ENCODE data around the gene CEMIP2.

The CEMIP2 gene

DNA sequence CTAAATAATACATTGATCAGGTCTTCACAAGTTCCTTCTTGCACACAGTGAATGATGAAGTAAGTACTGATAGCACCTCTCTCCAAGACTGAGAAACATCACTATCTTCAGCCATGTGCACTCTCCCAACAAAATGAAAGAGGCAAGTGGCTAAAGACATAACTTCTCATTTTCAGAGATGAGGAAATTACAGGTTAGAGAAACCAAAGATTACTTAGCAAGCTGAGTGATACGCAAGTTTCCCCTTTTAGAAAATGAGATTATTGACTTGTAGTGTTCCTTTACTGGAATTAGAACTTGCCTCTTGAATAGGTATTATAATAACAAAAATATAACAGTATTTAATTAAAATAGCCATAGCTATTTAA lies 21.6 kb downstream of the CEMIP2 start:
- no peak for DNase-seq

GRCh38 chr9:71746023-71746757 lies 22.1 kb downstream of the CEMIP2 start:
- DNase-seq, result no peak

DNA sequence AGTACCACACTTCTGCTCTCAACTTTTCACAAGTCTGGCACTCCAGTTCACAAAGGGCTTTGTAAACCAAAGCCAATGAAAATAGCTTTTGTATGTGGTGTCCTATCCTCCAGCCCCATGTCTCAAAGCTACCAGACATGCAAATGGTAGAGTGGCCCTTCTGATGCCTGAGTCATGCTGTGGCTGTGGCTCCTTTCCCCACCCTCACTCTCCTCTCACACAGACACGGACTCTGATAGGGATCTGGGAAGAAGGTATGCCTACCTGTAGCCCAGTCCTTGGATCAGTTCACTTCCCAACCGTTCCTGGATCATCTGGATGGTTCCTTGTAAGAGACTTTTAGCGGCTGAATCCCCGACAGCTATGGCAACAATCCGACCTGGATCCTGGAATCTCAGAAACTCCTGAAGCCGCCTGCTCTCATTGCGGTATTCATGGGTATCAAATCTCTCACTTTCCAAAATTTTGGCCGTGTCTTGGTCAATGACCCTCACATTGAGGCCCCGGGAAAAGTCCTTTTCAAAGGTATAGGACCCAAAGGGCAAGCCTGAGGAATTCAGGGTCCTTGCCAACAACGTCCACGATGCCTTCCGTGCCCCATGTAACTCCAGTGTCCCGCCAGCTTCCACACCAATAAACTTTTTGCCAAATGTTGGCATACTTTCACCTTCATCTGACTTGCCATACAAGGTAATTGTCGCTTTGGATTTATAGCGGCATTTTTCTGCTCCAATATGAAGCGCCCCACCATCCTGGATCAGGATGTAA lies 23.4 kb downstream of the CEMIP2 start:
- no peak for DNase-seq

- DNase-seq, result no peak
These were observed 24.4 kb downstream of the CEMIP2 start for GRCh38 chr9:71743882-71744281.

- DNase-seq, result no peak
These were observed 25.1 kb downstream of the CEMIP2 start for GRCh38 chr9:71743217-71743705.

DNA sequence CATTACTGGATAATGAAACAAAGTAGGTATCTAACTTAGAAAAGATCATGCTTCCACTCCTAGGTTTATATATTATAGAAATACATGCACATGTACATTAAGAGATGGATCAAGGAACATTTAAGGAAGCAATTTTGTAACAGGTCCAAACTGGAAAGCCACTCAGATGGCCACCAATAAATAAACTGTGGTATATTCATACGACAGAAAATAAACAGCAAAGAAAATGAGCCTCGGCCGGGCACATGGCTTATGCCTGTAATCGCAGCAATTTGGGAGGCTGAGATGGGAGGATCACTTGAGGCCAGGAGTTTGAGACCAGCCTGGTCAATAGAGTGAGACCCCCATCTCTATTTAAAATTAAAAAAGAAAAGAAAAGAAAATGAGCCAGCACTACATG lies 25.6 kb downstream of the CEMIP2 start:
- DNase-seq, result no peak

- DNase-seq, result no peak
These were observed 26.2 kb downstream of the CEMIP2 start for GRCh38 chr9:71741926-71742648.

DNA sequence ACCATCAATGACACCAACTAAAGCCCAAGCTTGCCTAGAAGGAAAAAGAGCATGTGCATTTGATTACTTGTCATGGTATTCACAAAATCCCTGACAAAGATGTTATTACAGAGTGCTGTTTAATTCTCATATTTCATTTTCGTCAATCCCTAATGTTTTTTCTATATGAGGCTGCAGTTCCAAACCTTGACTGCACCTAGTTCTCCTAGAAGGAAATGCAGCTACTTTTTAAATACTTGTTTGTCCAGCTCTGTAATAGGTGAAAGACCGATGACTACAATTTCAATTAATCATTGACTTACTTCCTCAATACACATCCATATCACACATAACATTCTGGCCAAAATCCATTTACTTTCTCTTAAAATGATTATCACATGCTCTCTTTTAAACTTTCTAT lies 28.1 kb downstream of the CEMIP2 start:
- DNase-seq, result no peak

- no peak for DNase-seq
These were observed 30.9 kb downstream of the CEMIP2 start for GRCh38 chr9:71737455-71737854.

- DNase-seq, result no peak
These were observed 32.1 kb downstream of the CEMIP2 start for GRCh38 chr9:71736236-71736635.

DNA sequence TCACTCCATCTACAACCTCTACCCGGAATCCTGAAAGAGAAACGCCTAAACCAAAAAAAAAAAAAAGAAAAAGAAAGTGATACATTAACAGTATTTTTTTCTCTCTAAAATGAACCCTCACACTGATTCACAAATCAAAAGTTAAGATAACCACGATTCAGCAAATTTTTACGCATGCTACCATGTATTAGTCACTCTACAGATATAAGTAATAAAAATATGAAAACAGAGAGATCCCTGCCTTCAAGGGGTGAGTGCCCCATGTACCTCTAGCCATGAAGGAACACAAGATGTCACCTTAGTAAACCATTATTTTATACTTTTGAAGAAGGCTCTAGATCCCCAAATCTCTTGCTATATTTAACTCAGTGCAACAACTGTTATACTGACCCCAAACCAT lies 33.4 kb downstream of the CEMIP2 start:
- no peak for DNase-seq

- DNase-seq, result no peak
These were observed 35.1 kb downstream of the CEMIP2 start for GRCh38 chr9:71733176-71733575.

DNA sequence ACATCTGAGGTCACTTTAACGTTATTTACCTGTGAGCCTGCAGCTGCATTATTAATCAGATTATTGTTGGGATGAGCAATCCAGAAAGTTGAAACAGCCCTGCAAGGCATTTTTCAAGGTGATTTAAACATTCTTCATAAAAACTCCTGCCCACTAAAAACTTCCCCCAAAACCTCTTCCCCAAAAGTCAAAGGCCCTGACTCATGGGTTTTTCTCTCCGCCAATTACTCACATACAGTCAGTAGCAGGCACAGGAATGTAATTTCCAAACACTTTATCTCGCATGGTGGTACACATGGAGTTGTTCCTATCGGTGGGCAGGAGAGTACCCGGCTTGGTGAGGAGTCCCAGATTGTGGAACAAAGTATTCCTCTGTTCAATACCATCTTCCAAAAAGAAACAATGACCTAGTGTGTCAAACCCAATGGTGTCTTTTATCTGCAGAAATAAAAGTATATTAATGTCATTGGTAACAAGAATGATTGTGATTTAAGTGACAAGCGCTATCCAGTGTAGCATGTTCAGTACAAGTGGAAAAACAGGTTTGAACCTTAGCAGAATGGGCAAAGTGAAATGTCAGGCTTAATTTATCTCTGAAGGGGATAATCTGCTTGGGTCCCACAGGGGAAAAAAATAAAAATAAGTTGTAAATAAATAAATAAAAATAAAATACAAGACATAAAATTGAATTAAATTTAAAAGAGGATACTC lies 38.3 kb downstream of the CEMIP2 start:
- no peak for DNase-seq

DNA sequence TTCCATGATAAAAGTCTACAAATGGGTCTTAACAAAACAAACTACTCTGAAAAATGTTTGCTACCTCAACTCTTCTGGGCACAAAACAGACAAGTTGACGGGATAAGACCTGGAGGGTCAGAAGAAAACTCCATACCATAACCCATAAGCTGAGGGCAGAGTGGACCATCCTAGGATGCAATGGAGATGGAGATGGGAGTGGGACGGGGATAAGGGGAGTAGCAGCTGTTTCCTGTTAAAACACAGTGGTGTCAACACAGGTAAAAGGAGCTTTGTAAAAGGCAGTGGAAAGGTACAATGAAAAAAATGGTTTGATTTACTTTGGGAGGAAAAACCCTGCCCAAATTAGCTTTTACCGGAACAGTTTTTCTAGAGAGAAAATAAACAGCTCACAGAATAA lies 41.6 kb downstream of the CEMIP2 start:
- no peak for DNase-seq

- no peak for DNase-seq
These were observed 42.5 kb downstream of the CEMIP2 start for GRCh38 chr9:71725590-71726338.

DNA sequence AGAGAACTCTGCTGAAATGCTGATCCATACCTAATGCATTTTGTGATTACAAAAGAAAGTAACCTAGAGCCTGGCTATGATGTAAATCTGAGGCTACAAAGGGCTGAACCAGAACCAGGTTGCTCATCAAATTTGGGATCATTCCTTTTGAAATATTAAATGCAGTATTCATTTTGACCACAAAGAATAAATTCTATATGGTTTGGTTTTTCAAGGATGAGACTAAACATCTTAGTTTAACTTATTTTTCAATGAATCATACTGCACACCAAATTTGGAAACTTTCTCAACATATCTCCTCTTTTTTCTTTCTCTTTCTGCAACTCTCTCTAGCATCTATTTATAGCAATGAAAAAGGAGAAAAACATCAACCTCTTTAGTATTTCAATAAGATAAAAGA lies 46.5 kb downstream of the CEMIP2 start:
- no peak for DNase-seq

DNA sequence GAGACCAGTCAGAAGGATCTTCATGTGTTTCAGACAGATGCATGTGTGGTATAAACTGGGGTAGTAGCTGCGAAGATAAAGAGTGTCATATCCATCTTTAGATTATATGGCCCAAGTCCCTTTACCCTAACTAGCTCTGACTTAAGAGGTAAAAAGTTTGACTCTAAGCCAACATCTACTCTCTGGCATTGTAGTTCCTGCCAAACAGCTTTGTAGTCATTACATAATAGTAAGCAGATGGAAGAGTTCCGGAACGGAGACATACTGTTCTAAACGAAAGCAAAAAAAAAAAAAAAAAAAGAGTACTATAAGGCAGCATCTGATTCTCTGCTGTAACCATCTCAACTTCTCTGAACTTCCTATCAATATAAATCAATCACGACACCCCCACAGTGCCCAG lies 48.8 kb downstream of the CEMIP2 start:
- peak in 1 of 2 experiments; percentile 25 for DNase-seq

DNA sequence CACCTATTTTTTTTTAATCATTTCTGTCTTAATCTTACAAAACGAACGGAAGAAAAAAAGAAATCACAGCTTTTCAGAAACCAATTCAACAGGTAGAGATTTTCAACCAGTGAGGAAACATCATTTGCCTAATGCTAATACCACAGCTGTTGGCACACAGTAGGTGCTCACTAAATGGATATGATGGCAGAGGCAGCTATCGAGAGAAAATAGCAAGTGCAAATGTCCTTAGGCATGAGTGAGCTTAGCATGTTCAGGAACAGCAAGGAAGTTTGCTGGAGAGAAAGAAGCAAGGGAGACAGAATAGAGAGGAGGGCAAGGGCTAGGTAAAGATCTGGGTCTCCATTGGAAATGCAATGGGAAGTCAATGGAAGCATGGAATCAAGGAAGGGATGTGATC lies 49.2 kb downstream of the CEMIP2 start:
- DNase-seq, result no peak

DNA sequence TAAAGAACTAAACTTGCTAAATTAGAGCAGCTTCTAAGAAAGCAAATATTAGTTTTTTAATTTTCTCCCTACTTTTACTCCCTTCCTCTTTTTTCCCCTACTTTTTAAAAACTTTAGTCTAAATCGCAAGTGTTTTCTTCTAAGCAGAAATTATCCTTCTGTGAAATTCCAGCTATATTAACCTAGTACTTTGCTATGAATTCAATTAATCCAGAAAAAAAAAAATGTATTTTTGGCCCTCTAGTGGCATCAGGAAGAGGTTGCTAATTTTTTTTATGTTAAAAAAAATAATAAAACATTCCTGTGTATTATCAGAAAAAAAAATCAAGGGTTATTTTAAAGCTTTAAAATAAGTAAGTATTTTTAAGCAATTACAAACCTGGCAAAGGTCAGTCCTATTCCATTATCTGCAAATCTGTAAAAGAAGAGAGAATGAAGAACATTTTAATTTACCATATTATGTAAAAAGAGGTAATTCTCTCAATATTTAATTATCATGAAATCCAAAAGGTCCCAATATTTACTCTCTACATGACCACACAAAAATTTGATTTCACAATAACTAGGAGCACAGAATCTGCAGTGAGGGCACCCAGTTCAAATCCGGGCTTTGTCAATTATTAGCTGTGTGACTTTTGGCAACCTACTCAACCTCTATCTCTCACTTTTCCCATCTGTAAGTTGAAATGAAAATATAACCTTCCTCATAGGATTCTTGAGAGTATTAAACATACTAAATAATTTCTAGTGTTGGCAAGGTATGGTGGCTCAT lies 52.0 kb downstream of the CEMIP2 start:
- DNase-seq, result no peak

DNA sequence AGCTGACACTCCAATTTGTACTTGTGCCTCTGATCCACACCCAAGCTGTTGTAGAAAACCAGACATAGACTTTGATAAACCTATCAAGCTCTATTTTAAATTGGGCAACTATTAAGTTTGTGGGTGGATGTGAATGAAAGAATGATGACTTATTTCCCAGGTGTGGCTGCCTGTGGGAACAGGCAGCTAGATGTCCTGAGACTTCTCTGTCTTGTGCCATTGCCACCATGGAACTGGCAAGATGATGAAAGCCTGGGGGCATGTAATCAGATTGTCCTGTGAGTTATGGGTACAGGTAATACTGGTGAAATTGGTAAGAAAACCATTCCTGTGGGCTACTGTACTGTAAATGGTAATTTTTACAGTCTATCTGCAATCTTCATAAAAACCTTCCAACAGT lies 57.5 kb downstream of the CEMIP2 start:
- DNase-seq, result no peak

DNA sequence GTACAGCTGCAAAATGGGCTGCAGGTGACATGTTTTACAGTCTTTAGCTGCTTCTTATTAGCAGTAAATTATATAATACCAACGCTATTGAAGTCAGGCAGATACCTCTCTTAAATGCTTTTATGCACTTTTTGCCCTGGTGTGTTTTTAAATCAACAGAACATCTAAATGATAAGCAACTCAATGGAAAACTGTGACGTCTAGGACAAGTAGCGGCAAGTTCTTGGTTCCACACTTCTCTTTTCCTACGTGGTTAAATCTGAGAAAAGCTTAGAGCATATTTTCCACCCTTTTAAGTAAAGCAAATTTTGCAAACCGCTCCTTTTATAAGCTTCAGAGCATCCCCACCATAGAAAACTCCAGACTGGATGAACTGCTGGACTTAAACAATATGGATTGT lies 58.1 kb downstream of the CEMIP2 start:
- no peak for DNase-seq

DNA sequence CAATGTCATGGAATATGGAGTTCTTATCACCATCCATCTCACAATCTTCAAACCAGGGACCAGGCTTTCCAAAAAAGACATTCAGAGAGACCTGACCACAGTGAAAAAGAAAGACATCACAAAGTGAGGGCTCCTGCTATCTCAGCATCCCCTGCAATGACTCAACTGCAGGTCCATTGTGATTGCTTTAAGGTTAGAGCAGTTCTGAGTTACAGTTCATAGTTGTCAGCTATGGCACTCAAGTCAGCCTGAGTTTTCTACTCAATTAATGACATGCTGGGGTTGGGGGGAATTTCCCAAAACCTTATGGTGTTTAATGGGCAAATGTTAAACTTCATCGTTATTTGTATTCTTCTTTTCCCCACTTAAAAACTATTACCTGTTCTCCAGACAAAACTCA lies 58.9 kb downstream of the CEMIP2 start:
- DNase-seq, result no peak
